Ovary (tissue), 3 donors: ENCODE results near the gene ATP8A1.

ENCODE experiments used
- CTCF ChIP-seq, 3 donors: fragments of 450-650 bp in 2 of 3; fragments of 200-600 bp in 1 of 3; IDR thresholded peaks; one replicate each; pipeline versions ENCODE4 v1.5.1 to v1.8.0; 2016 to 2022; ENCODE audit warnings: antibody characterized with exemption in 3 of 3, mild to moderate bottlenecking in 1 of 3
- POLR2A ChIP-seq: fragments of 450-650 bp; IDR thresholded peaks from one replicate; pipeline ENCODE4 v1.6.1; 2017; ENCODE audit warnings: antibody characterized with exemption, mild to moderate bottlenecking, moderate library complexity
- donor health status: DM: no; HTN: no; CAD: no.

DNA sequence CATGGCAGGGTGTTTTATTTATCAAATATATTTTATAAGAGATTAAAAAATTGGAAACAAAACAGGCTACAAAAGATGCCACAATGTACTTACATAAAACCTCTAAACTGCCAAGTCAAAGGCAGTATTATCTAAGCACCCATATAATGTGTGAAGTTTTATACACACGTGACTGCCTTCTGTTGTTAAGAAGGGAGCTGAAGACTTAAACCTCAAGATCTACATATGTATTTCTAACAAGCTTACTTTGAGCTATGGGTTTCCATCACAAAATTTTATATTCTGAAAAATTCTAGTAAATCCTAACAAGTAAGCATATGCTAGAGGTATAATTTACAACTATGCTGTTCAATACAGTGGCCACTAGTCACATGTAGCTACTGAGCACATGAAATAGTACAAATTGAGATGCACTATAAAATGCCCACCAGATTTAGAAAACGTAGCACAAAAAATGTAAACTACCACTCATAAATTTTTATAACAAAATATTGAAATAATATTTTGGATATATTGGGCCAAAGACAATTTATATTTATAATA, 9.8 kb downstream of the ATP8A1 start:
- TF ChIP-seq CTCF (IDR thresholded peaks at IDR 0.05) (no peak), POLR2A (no peak)
